Neural cell (in vitro differentiated cells): Measurements from ENCODE around the gene EHBP1. TPM values are rescaled to one million over a fixed set of nuclear protein-coding genes. Genes with fewer than 3 reads are reported as not detected.

Source experiments
- H2AFZ ChIP-seq: fragments of 200-600, 300-800 bp; sonication (generic), shearing (Covaris generic); 2 replicates; pipeline ENCODE4 v1.6.0; 2014; ENCODE audit warnings: low read depth, mild to moderate bottlenecking, antibody characterized with exemption, low read length, moderate library complexity
- H3F3A ChIP-seq: fragments of 200-600 bp; shearing (Covaris generic); 2 replicates; pipeline ENCODE4 v1.6.1; 2016; ENCODE audit warnings: mild to moderate bottlenecking, moderate library complexity, mixed read lengths, antibody characterized with exemption, low read length; ENCODE audit not compliant: insufficient read depth, poor library complexity, severe bottlenecking
- H3K27ac ChIP-seq: fragments of 200-600, 300-800 bp; sonication (generic), shearing (Covaris generic); 2 replicates; pipeline ENCODE4 v1.5.1; 2014; ENCODE audit warnings: mild to moderate bottlenecking, low read length, moderate library complexity
- H3K27me3 ChIP-seq: fragments of 300-800, 200-600 bp; sonication (generic), shearing (Covaris generic); 2 replicates; pipeline ENCODE4 v1.6.0; 2014; ENCODE audit warnings: mild to moderate bottlenecking, low read depth, low read length, moderate library complexity; ENCODE audit not compliant: insufficient read depth
- H3K36me3 ChIP-seq: fragments of 300-800, 200-600 bp; sonication (generic), shearing (Covaris generic); 2 replicates; pipeline ENCODE4 v1.5.1; 2014; ENCODE audit warnings: mild to moderate bottlenecking, antibody characterized with exemption, low read length, moderate library complexity; ENCODE audit not compliant: insufficient read depth
- H3K4me2 ChIP-seq: fragments of 300-800, 200-600 bp; sonication (generic), shearing (Covaris generic); 2 replicates; pipeline ENCODE4 v1.6.0; 2014; ENCODE audit warnings: mild to moderate bottlenecking, low read length
- H3K4me3 ChIP-seq: fragments of 300-800, 200-600 bp; sonication (generic), shearing (Covaris generic); 2 replicates; pipeline ENCODE4 v1.5.1; 2014; ENCODE audit warnings: mild to moderate bottlenecking, low read length, moderate library complexity
- H3K79me2 ChIP-seq: fragments of 200-600 bp; shearing (Covaris generic); replicated peaks from 2 replicates; pipeline ENCODE4 v1.6.0; 2014; ENCODE audit warnings: mild to moderate bottlenecking, low read length, moderate library complexity; ENCODE audit not compliant: insufficient read depth
- H3K9ac ChIP-seq: fragments of 300-800, 200-600 bp; sonication (generic), shearing (Covaris generic); 2 replicates; pipeline ENCODE4 v1.6.1; 2016; ENCODE audit warnings: mild to moderate bottlenecking, low read length, mixed read lengths
- H3K9me2 ChIP-seq: fragments of 200-600 bp; shearing (Covaris generic); 2 replicates; pipeline ENCODE4 v1.6.1; 2016; ENCODE audit warnings: mild to moderate bottlenecking, low read length, mixed read lengths; ENCODE audit not compliant: insufficient read depth
- H3K9me3 ChIP-seq: fragments of 200-600, 300-800 bp; sonication (generic), shearing (Covaris generic); 2 replicates; pipeline ENCODE4 v1.6.1; 2016; ENCODE audit warnings: mild to moderate bottlenecking, mixed run types, low read length, moderate library complexity, mixed read lengths
- H4K20me1 ChIP-seq: fragments of 200-600 bp; shearing (Covaris generic); 2 replicates; pipeline ENCODE4 v1.6.1; 2016; ENCODE audit warnings: mild to moderate bottlenecking, mixed run types; ENCODE audit not compliant: insufficient read depth
- EP300 ChIP-seq: fragments of 450-650 bp; conservative IDR thresholded peaks from 2 replicates; pipeline ENCODE4 v1.6.1; 2014; ENCODE audit warnings: antibody characterized with exemption, mild to moderate bottlenecking, moderate library complexity; ENCODE audit not compliant: poor library complexity, severe bottlenecking
- EZH2 ChIP-seq: fragments of 200-600, 300-800 bp; shearing (Covaris generic), sonication (generic); IDR thresholded peaks from 2 replicates; pipeline ENCODE4 v1.6.1; 2014; ENCODE audit warnings: antibody characterized with exemption, low read length, borderline replicate concordance, mild to moderate bottlenecking; ENCODE audit not compliant: insufficient read depth, poor library complexity, severe bottlenecking
- MXI1 ChIP-seq: fragments of 450-650 bp; conservative IDR thresholded peaks from 2 replicates; pipeline ENCODE4 v1.6.1; 2014; ENCODE audit warnings: antibody characterized with exemption, mild to moderate bottlenecking; ENCODE audit not compliant: poor library complexity, severe bottlenecking
- POLR2AphosphoS5 ChIP-seq: IDR thresholded peaks from 2 replicates; pipeline ENCODE4 v1.6.1; 2012
- RAD21 ChIP-seq: fragments of 450-650 bp; conservative IDR thresholded peaks from 2 replicates; pipeline ENCODE4 v1.6.1; 2014; ENCODE audit warnings: antibody characterized with exemption, mild to moderate bottlenecking, moderate library complexity
- SMC3 ChIP-seq: fragments of 450-650 bp; conservative IDR thresholded peaks from 2 replicates; pipeline ENCODE4 v1.6.1; 2014; ENCODE audit warnings: antibody characterized with exemption, mild to moderate bottlenecking, moderate library complexity; ENCODE audit not compliant: poor library complexity
- TAF1 ChIP-seq: IDR thresholded peaks from 2 replicates; pipeline ENCODE4 v1.6.1; 2012; ENCODE audit warnings: low read depth
- polyA plus RNA-seq: library from polyadenylated mRNA; depleted of rRNA; stranded (reverse); fragments of >200 nt; gene quantifications from 2 replicates; pipeline ENCODE4 v1.2.3, GENCODE V29; 2014
- TF ChIP-seq, protein P1 (sequence below): IDR thresholded peaks from 2 replicates; pipeline ENCODE4 v1.6.1; 2012; ENCODE audit warnings: borderline replicate concordance
- TF ChIP-seq, protein P2 (sequence below): fragments of 450-650 bp; IDR thresholded peaks from 2 replicates; pipeline ENCODE4 v1.5.1; 2014; ENCODE audit warnings: antibody characterized with exemption, mild to moderate bottlenecking, moderate library complexity; ENCODE audit not compliant: poor library complexity, severe bottlenecking

EHBP1 gene
- polyA plus RNA-seq, 1 donor from 2014 or later: 52.6 TPM

DNA sequence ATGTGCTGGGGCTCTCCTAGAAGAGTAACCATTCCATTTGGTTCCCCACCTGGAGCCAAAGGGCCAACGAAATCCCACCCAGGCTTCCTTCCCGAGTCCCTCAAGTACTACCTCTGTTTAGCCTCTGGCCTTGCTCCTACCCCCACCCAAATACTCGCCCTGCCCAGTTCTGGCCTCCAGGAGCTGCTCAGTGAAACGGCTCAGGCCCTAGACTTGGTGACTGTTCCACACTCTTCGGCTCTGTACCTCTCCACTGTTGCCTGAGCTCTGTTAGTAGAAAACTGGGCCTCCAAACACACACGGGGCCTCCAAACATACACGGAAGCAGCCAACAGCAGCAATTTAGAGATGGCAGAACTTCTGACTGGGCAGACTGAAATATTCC is 349.3 kb downstream of the EHBP1 start:
- H2AFZ ChIP-seq: no peak overlapping the region
- H3K27ac ChIP-seq: no peak overlapping the region
- peaks cover 98% of the 10 kb centered on the region for H3K27me3 ChIP-seq
- no peaks in the 10 kb centered on the region for H3K79me2 ChIP-seq
- no peaks in the 10 kb centered on the region for H4K20me1 ChIP-seq
- H3K9ac ChIP-seq: no peak overlapping the region
- no peaks in the 10 kb centered on the region for H3F3A ChIP-seq
- H3K36me3 ChIP-seq: no peaks in the 10 kb centered on the region
- no peak overlapping the region for H3K4me2 ChIP-seq
- H3K4me3 ChIP-seq: no peak overlapping the region
- TF ChIP-seq TAF1 (no peak), RAD21 (no peak), EZH2 (no peak), POLR2AphosphoS5 (no peak), SMC3 (no peak), MXI1 (no peak), EP300 (no peak)
- TF ChIP-seq, protein P1, sequence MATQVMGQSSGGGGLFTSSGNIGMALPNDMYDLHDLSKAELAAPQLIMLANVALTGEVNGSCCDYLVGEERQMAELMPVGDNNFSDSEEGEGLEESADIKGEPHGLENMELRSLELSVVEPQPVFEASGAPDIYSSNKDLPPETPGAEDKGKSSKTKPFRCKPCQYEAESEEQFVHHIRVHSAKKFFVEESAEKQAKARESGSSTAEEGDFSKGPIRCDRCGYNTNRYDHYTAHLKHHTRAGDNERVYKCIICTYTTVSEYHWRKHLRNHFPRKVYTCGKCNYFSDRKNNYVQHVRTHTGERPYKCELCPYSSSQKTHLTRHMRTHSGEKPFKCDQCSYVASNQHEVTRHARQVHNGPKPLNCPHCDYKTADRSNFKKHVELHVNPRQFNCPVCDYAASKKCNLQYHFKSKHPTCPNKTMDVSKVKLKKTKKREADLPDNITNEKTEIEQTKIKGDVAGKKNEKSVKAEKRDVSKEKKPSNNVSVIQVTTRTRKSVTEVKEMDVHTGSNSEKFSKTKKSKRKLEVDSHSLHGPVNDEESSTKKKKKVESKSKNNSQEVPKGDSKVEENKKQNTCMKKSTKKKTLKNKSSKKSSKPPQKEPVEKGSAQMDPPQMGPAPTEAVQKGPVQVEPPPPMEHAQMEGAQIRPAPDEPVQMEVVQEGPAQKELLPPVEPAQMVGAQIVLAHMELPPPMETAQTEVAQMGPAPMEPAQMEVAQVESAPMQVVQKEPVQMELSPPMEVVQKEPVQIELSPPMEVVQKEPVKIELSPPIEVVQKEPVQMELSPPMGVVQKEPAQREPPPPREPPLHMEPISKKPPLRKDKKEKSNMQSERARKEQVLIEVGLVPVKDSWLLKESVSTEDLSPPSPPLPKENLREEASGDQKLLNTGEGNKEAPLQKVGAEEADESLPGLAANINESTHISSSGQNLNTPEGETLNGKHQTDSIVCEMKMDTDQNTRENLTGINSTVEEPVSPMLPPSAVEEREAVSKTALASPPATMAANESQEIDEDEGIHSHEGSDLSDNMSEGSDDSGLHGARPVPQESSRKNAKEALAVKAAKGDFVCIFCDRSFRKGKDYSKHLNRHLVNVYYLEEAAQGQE: no peak
- TF ChIP-seq, protein P2, sequence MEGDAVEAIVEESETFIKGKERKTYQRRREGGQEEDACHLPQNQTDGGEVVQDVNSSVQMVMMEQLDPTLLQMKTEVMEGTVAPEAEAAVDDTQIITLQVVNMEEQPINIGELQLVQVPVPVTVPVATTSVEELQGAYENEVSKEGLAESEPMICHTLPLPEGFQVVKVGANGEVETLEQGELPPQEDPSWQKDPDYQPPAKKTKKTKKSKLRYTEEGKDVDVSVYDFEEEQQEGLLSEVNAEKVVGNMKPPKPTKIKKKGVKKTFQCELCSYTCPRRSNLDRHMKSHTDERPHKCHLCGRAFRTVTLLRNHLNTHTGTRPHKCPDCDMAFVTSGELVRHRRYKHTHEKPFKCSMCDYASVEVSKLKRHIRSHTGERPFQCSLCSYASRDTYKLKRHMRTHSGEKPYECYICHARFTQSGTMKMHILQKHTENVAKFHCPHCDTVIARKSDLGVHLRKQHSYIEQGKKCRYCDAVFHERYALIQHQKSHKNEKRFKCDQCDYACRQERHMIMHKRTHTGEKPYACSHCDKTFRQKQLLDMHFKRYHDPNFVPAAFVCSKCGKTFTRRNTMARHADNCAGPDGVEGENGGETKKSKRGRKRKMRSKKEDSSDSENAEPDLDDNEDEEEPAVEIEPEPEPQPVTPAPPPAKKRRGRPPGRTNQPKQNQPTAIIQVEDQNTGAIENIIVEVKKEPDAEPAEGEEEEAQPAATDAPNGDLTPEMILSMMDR: no peak
- peaks cover 14% of the 10 kb centered on the region for H3K9me3 ChIP-seq
- H3K9me2 ChIP-seq: no peaks in the 10 kb centered on the region

DNA sequence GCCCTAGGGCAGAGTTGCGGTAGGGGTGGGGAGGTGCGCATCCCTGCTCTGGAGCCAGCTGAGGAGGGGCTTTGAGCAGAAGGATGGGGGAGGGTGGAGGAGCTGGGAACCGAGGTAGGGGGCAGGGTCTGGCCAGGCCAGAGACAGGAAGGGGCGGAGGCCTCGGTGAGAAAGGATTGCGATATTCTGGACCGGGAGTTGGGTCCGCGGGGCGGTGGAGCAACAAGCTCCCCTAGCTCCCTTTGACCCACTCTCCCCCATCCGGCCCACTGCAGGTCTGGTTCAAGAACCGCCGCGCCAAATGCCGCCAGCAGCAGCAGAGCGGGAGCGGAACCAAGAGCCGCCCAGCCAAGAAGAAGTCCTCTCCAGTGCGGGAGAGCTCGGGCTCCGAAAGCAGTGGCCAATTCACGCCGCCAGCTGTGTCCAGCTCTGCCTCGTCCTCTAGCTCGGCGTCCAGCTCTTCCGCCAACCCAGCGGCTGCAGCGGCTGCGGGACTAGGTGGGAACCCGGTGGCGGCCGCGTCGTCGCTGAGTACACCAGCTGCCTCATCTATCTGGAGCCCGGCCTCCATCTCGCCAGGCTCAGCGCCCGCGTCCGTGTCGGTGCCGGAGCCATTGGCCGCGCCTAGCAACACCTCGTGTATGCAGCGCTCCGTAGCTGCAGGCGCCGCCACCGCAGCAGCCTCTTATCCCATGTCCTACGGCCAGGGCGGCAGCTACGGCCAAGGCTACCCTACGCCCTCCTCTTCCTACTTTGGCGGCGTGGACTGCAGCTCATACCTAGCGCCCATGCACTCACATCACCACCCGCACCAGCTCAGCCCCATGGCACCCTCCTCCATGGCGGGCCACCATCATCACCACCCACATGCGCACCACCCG is 350.0 kb downstream of the EHBP1 start:
- Histone ChIP-seq H3K4me2 (no peak overlapping the region), H2AFZ (no peak overlapping the region), H3F3A (no peaks in the 10 kb centered on the region), H3K27ac (no peak overlapping the region), H3K9me2 (no peaks in the 10 kb centered on the region), H3K79me2 (no peaks in the 10 kb centered on the region), H3K9me3 (peaks cover 14% of the 10 kb centered on the region), H4K20me1 (no peaks in the 10 kb centered on the region), H3K4me3 (no peak overlapping the region), H3K36me3 (no peaks in the 10 kb centered on the region), H3K9ac (no peak overlapping the region), H3K27me3 (peaks cover 99% of the 10 kb centered on the region)
- TF ChIP-seq, protein P1: no peak
- TF ChIP-seq, protein P2: no peak
- no peak for TF ChIP-seq POLR2AphosphoS5
- TF ChIP-seq TAF1: no peak
- TF ChIP-seq EP300: no peak
- no peak for TF ChIP-seq SMC3
- TF ChIP-seq RAD21: no peak
- no peak for TF ChIP-seq EZH2
- TF ChIP-seq MXI1: no peak
